GM13976 (cell line): ENCODE results near the gene TSC22D4.
"Not testable (repeated sequence)": the region's sequence is repeated elsewhere in the genome, so short reads cannot be mapped to it uniquely, and the experiment has no call there.

Source experiments
- DNase-seq: peaks from one replicate; pipeline ENCODE4 v3.0.0; 2012; ENCODE audit warnings: low spot score
- CTCF ChIP-seq: IDR thresholded peaks from 2 replicates; pipeline ENCODE4 v1.5.1; 2012; ENCODE audit warnings: borderline replicate concordance, mild to moderate bottlenecking; ENCODE audit not compliant: insufficient read depth; ENCODE audit errors: extremely low read depth, missing control alignments, control extremely low read depth
- in situ Hi-C: fragments of 300-500 bp; cut with MboI; formaldehyde crosslinking; loops from one replicate; pipeline ENCODE4 v1.12.0; 2022; ENCODE audit warnings: low sequenced_read_pairs, mixed read lengths, inconsistent platforms; ENCODE audit not compliant: unreplicated experiment

Gene TSC22D4

GRCh38 chr7:100465299-100465698, 13.7 kb downstream of the TSC22D4 start:
- no peak for TF ChIP-seq CTCF
- in situ Hi-C loops, result loop anchor here (25.0 kb wide), 2 partner anchors 97 to 397 kb away; partner anchors contain the start of genes SAP25, SLC12A9 and TRIP6
- no peak for DNase-seq

GRCh38 chr7:100464791-100465190, 14.2 kb downstream of the TSC22D4 start:
- no peak for DNase-seq
- no peak for TF ChIP-seq CTCF
- in situ Hi-C loops, result loop anchor here (25.0 kb wide), 2 partner anchors 98 to 398 kb away; partner anchors contain the start of genes SAP25, SLC12A9 and TRIP6

- no peak for DNase-seq
- in situ Hi-C loops, result loop anchor here (25.0 kb wide), 2 partner anchors 98 to 398 kb away; partner anchors contain the start of genes SAP25, SLC12A9 and TRIP6
- no peak for TF ChIP-seq CTCF
Measured at GRCh38 chr7:100464210-100464660, 14.8 kb downstream of the TSC22D4 start, which contains the start of gene SPACDR. Gene SPACDR, minus strand, starts transcription at chr7:100464260. Its CDS starts 235 bp downstream, at chr7:100464025.

- in situ Hi-C loops, result loop anchor here (25.0 kb wide), 2 partner anchors 105 to 405 kb away; partner anchors contain the start of genes SAP25, SLC12A9 and TRIP6
- TF ChIP-seq CTCF, result no peak
- no peak for DNase-seq
Measured at GRCh38 chr7:100457033-100457432, 22.0 kb downstream of the TSC22D4 start.

GRCh38 chr7:100456562-100456961, 22.5 kb downstream of the TSC22D4 start:
- in situ Hi-C loops, result loop anchor here (25.0 kb wide), 2 partner anchors 106 to 406 kb away; partner anchors contain the start of genes SAP25, SLC12A9 and TRIP6
- no peak for DNase-seq
- TF ChIP-seq CTCF, result no peak

GRCh38 chr7:100455206-100455605, 23.8 kb downstream of the TSC22D4 start:
- in situ Hi-C loops, result loop anchor here (25.0 kb wide), 2 partner anchors 107 to 407 kb away; partner anchors contain the start of genes SAP25, SLC12A9 and TRIP6
- no peak for DNase-seq
- TF ChIP-seq CTCF, result no peak

- in situ Hi-C loops, result loop anchor here (25.0 kb wide), 2 partner anchors 108 to 408 kb away; partner anchors contain the start of genes SAP25, SLC12A9 and TRIP6
- not testable (repeated sequence) for DNase-seq
Measured at GRCh38 chr7:100453854-100454253, 25.2 kb downstream of the TSC22D4 start.
